OCI-LY7 (cell line): ENCODE results near the gene TRIM7.

Source experiments
- CTCF ChIP-seq: fragments of 200-600 bp; sonication (generic); conservative IDR thresholded peaks from 2 replicates; pipeline ENCODE4 v1.5.1; 2014; ENCODE audit warnings: mild to moderate bottlenecking, antibody characterized with exemption, low read length, moderate library complexity, mixed read lengths
- EZH2phosphoT487 ChIP-seq: fragments of 200-600 bp; sonication (generic); IDR thresholded peaks from 2 replicates; pipeline ENCODE4 v1.6.1; 2018; ENCODE audit warnings: low read depth, borderline replicate concordance, mild to moderate bottlenecking, mixed run types, antibody characterized with exemption, low read length, moderate library complexity, mixed read lengths

- TF ChIP-seq EZH2phosphoT487 (no peak), CTCF (no peak)
Measured at GRCh38 chr5:181234455-181235306, 29.7 kb upstream of the TRIM7 start.
